Hematopoietic multipotent progenitor cell (in vitro differentiated cells): ENCODE results near the gene RAD51D. TPM values are rescaled to one million over a fixed set of nuclear protein-coding genes. Genes with fewer than 3 reads are reported as not detected.
"Not testable (repeated sequence)": the region's sequence is repeated elsewhere in the genome, so short reads cannot be mapped to it uniquely, and the experiment has no call there.

Experiments
- DNase-seq, 3 donors: peaks; one replicate each; pipeline ENCODE4 v3.0.0-alpha.2; 2011 to 2015; ENCODE audit warnings: low read depth in 2 of 3, low spot score in 2 of 3
- total RNA-seq: library from RNA; depleted of rRNA; stranded (reverse); fragments of >200 nt; gene quantifications from one replicate; pipeline ENCODE4 v1.2.3, GENCODE V29; 2012

The RAD51D gene
- 18.6 TPM for total RNA-seq

- peak; percentile 81 to 93 (median 90) for DNase-seq
Measured at GRCh38 chr17:35119370-35120165, at the start of gene RAD51D. RAD51D (minus strand) TSS chr17:35119860; CDS start chr17:35119613, 247 bp downstream.

DNA sequence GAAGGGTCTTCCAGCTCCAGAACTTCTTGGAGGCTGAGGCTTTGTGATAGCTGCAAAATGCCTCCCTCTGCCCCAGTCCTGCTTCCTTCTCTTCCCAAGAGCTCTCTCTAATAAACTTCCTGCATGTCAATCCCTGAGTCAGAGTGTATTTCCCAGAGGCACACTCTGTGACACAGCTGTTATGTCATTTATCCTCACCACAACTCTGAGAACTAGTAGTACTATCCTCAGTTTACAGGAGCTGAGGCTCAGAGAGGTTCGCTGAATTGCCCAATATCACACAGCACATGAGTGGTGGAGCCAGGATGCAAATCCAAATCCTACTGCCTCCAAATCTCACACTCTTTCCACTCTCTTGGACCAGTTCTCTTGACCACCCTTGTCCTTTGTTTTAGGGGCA lies 48.0 kb upstream of the RAD51D start:
- no peak for DNase-seq

DNA sequence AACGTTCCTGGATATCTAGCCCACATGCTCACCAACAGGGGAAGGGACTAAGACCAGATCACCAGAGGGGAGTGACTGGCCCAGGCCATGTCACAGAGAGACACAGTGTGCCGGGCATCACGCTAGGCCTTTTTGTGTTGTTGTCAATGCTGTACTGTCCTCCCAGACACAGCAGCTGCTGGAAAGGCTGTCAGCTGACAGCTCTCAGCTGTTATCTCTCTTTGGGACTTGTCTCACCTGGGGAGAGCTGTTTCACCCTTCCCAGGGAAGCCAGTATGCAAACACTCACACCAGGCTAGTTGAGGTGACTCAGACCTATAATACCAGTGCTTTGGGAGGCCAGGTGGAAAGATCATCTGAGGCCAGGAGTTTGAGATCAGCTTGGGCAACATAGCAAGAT lies 47.4 kb upstream of the RAD51D start:
- no peak for DNase-seq

- DNase-seq = no peak
Measured at GRCh38 chr17:35166526-35166925, 46.9 kb upstream of the RAD51D start.

DNA sequence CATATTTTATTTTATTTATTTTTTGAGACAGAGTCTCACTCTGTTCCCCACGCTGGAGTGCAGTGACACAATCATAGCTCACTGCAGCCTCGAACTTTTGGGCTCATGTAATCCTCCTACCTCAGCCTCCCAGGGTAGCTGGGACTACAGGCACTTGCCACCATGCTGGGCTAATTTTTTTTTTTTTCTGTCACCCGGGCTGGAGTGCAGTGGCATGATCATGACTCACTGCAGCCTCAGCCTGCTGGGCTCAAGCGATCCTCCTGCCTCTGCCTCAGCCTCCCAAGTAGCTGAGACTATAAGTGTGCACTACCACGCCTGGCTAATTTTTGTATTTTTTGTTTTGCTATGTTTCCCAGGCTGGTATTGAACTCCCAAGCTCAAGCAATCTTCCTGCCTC lies 45.1 kb upstream of the RAD51D start:
- DNase-seq = no peak

DNA sequence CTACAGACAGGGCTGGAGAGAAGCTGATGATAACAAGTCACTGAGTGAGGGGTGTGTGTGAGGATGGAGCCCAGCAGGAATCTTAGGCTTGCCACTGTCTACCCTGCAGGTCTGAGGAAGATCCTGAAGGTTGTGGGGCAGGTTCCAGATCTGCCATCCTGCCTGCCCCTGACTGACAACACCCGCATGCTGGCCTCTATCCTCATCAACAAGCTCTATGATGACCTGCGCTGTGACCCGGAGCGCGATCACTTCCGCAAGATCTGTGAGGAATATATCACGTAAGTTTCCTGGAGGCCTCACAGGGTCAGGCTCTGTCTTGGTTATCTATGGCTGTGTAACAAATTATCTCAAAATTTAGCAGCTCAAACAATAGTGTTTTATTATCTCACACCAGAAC lies 44.2 kb upstream of the RAD51D start:
- no peak for DNase-seq

GRCh38 chr17:35162755-35163154 lies 43.1 kb upstream of the RAD51D start:
- no peak for DNase-seq

GRCh38 chr17:35161281-35161761 lies 41.7 kb upstream of the RAD51D start:
- DNase-seq = peak in 2 of 3 donors; percentile 26 to 34

DNA sequence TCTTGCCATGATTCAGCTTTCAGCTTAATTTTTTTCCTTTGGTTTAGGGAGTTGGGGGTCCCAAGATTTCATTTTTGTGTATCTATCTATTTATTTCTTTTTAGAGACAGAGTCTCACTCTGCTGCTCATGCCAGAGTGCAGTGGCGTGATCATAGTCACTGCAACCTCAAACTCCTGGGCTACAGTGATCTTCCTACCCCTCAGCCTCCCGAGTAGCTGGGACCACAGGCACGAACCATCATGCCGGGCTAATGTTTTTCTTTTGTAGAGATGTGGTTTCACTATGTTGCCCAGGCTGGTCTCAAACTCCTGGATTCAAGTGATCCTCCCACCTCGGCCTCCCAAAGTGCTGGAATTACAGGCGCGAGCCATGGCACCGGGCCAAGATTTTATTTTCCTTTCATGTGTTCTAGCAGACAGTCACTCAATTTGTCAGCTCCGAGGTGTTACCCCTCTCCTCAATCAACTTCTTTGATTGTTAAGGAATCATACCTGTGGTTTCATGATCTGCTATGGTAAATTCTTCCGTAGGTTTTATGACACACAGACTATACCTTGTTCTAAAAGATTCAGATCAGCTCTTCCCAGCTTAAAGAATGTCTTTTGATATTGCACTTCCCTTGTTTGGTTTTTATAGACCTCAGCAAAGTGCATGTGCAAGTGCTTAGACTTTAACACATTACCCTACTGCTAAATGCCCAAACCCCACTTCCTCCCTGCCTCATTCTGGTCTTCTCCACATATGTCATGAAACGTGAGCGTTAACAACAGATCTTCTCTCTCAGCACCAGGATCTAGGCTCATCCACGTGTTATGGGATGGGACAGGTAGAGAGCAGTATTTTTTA lies 40.9 kb upstream of the RAD51D start:
- DNase-seq = peak in 1 of 3 donors; percentile 21

DNA sequence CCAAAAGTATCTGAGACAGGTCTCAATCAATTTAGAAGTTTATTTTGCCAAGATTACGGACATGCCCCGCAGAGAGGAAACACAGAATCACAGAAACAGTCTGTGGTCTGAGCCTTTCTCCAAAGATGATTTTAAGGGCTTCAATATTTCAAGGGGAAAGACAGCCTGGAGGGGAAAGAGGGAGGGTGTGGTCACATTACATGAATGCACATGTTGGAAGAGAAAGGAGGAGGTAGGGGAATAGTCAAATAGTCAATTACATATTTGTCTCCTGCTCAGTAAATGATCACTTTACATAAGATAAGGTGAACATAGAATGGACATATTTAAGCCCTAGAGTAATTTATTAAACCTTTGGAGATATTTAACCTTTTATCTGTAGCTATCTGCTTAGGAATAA lies 40.3 kb upstream of the RAD51D start:
- no peak for DNase-seq

DNA sequence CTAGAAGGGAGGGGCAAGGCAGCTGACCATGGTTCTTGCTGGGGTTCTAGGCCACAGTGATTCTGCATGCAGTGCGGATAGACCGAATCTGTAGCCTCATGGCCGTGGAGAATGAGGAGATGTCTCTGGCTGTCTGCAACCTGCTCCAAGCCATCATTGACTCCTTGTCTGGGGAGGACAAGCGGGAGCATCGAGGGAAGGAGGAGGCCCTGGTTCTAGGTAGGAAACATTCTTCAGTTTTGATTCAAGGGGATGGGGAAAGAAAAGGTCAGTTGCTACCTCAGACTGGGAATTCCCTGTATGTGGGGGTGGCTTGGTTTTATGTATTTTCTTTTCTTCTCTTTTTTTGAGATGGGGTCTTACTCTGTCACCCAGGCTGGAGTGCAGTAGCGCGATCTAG lies 35.6 kb upstream of the RAD51D start:
- DNase-seq = no peak

- DNase-seq = no peak
Measured at GRCh38 chr17:35154196-35155165, 34.8 kb upstream of the RAD51D start.

DNA sequence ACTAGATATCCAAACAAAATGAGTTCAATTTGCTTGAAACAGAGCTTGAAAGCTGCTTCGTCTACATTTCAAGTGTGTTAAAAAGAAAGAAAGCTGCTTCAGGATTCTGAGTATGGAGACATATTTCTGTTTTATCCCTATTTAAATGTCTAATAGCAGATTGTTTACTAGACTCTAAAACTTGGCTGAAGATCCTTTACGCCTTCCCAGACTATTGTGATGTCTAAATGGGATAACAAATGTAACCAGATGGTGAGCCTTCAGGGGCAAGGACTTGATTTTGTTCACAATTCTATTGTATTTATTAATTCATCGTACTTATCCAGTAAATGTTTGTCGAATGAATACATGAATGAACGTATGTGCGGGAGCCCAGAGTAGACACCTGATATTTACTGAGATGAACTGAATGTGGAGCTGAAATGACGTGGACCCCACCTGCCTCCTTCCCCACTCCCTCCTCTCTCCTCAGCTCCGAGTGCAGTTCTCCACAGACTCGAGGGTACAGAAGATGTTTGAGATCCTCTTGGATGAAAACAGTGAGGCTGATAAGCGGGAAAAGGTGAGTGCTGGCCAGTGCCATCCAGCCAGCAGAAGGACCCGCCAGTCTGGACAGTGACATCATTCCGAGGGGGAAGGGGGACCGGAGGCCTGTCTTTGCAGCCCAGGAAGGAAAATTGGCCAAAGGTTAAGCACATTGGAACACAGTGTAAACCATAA lies 32.9 kb upstream of the RAD51D start:
- DNase-seq = no peak

DNA sequence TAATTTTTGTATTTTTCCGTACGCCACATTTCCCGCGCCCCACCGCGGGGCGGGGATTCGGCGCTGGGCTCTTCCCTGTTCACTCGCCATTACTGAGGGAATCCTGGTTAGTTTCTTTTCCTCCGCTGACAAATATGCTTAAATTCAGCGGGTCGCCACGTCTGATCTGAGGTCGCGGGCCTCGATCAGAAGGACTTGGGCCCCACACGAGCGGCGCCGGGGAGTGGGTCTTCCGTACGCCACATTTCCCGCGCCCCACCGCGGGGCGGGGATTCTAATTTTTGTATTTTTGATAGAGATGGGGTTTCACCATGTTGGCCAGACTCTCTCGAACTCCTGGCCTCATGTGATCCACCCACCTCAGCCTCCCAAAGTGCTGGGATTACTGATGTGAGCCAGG lies 31.4 kb upstream of the RAD51D start:
- DNase-seq = not testable (repeated sequence)

- DNase-seq = no peak
Measured at GRCh38 chr17:35149941-35150340, 30.3 kb upstream of the RAD51D start.

DNA sequence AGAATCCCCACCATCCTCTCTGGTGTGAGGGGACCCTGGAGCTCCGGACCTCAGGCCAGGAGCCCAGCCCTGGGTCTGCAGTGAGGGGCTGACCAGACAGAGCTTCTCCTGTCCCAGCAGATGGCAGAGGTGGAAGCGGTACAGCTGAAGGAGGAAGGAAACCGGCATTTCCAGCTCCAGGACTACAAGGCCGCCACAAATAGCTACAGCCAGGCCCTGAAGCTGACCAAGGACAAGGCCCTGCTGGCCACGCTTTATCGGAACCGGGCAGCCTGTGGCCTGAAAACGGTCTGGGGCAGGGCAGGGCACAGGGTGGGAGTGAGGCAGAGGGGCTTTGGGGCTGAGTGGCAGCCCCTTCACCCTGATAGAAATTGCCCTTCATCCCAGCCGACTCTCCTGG lies 28.5 kb upstream of the RAD51D start:
- DNase-seq = no peak

DNA sequence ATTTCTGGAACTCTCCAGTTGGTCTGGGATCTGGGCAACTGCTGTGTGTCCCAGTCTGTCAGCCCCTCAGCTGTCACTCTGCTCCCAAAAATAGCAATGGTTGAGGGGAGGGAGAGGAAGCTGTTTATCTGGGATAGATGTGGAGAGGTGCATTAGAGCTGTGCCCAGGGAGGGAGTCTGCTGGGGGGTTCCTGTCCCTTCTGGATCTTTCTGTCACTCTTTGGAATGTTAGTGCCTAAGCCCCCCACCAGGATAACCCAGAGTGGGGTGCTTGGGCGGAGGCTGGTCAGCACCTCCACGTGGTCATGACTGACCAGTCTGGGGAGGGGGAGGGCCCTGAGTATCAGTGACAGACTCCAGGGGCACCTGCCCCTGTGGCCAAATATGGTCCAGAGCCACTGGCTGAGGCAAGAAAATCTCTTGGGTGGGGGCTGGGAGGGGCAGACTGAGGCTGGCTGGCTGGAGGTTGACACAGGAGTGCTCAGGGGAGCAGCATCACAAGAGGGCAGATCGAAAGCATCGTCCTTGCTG lies 27.8 kb upstream of the RAD51D start, which contains the start of gene UNC45B:
Gene UNC45B (plus strand): TSS at position 443 of the 531 bp plus-strand sequence. CDS start 447 bp downstream, outside the sequence.
- DNase-seq = no peak

DNA sequence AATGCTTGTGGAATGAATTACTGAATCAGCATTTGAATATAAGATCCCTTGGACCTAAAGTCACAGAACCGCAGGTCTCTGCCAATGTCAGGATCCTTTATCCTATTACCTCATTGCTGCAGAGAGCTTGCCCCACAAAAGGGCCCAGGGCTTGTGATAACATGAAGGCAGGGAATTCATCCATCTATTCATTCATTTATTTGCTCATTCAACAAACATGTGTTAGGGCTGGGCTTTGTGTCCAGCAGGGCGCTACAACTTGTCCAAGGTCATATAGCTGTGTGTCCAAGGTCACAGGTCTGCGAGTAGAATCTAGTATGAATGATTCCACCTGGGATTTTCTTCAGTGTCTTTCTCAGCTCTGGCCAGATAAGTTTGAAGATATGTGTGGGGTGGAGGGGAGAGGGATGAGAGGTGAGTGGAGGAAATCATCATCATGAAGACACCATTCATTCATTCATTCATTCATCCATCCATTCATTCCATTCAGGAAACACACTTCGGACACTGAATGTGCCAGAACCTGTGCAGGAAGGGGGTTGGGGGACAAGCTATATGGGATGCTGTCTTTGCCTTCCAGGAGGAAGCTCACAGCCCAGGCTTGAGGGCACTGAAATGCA lies 26.7 kb upstream of the RAD51D start:
- no peak for DNase-seq

DNA sequence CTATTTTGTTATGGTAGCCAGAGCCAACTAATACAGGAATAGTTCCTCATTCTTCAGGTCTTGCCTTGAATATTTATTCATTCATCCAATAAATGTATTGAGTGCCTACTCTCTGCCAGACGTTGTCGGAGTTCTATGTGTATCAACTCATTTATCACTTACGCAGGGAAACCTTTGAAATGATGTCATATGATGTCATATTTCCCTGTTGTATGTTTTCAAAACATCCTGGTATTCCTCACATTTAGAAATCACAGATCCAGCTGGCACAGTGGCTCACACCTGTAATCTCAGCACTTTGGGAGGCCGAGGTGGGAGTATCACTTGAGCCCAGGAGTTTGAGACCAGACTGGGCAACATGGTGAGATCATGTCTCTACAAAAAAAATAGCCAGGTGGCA lies 25.2 kb upstream of the RAD51D start:
- DNase-seq = no peak
